DOHH2 (cell line): ENCODE measurements around the gene MAPK8IP1.

Source experiments
- CTCF ChIP-seq: fragments of 200-600 bp; sonication (generic); IDR thresholded peaks from one replicate; pipeline ENCODE4 v1.5.1; 2014; ENCODE audit warnings: antibody characterized with exemption, mild to moderate bottlenecking, low read depth, low read length; ENCODE audit not compliant: poor library complexity, severe bottlenecking
- EZH2phosphoT487 ChIP-seq: fragments of 200-600 bp; sonication (generic); IDR thresholded peaks from 2 replicates; pipeline ENCODE4 v1.6.1; 2017; ENCODE audit warnings: borderline replicate concordance, mild to moderate bottlenecking, antibody characterized with exemption, low read length, moderate library complexity, mixed read lengths

- no peak for TF ChIP-seq CTCF
- TF ChIP-seq EZH2phosphoT487 = no peak
Observed at GRCh38 chr11:45892856-45893255, 7.4 kb downstream of the MAPK8IP1 start.
